ENCODE data around the gene CACTIN.
"Not testable (repeated sequence)": the region's sequence is repeated elsewhere in the genome, so short reads cannot be mapped to it uniquely, and the experiment has no call there.

The CACTIN gene

GRCh38 chr19:3645067-3645396, 18.4 kb upstream of the CACTIN start:
- DNase-seq: no peak

GRCh38 chr19:3644351-3645066, 17.9 kb upstream of the CACTIN start:
- DNase-seq: no peak

- DNase-seq: no peak
Measured at GRCh38 chr19:3643674-3644313, 17.2 kb upstream of the CACTIN start.

- no peak for DNase-seq
Measured at GRCh38 chr19:3642987-3643673, 16.5 kb upstream of the CACTIN start.

- no peak for DNase-seq
Measured at GRCh38 chr19:3642296-3642695, 15.7 kb upstream of the CACTIN start.

GRCh38 chr19:3641515-3642269, 15.1 kb upstream of the CACTIN start:
- no peak for DNase-seq

GRCh38 chr19:3639479-3639878, 12.9 kb upstream of the CACTIN start:
- DNase-seq: no peak

- no peak for DNase-seq
Measured at GRCh38 chr19:3638208-3639193, 11.9 kb upstream of the CACTIN start.

- no peak for DNase-seq
Measured at GRCh38 chr19:3637621-3638020, 11.0 kb upstream of the CACTIN start.

GRCh38 chr19:3636962-3637361, 10.4 kb upstream of the CACTIN start:
- no peak for DNase-seq

- no peak for DNase-seq
Measured at GRCh38 chr19:3636506-3636905, 9.9 kb upstream of the CACTIN start.

GRCh38 chr19:3634496-3635045, 8.0 kb upstream of the CACTIN start:
- no peak for DNase-seq

GRCh38 chr19:3633559-3633988, 7.0 kb upstream of the CACTIN start:
- DNase-seq: no peak

GRCh38 chr19:3632739-3633558, 6.4 kb upstream of the CACTIN start:
- no peak for DNase-seq

GRCh38 chr19:3632098-3632497, 5.5 kb upstream of the CACTIN start:
- DNase-seq: no peak

GRCh38 chr19:3631053-3631861, 4.7 kb upstream of the CACTIN start:
- DNase-seq: no peak

GRCh38 chr19:3628766-3629165, 2.2 kb upstream of the CACTIN start:
- DNase-seq: not testable (repeated sequence)

GRCh38 chr19:3627351-3627723, 747 bp upstream of the CACTIN start:
- no peak for DNase-seq

GRCh38 chr19:3625996-3626472, 556 bp downstream of the CACTIN start:
- DNase-seq: no peak

GRCh38 chr19:3623716-3624115, 2.9 kb downstream of the CACTIN start:
- no peak for DNase-seq
